Endothelial cell of umbilical vein (primary cell): ENCODE data around the gene LRRC10B.

Source experiments
- EZH2 ChIP-seq: IDR thresholded peaks from 2 replicates; pipeline ENCODE4 v1.6.1; 2012; ENCODE audit warnings: borderline replicate concordance, low read depth, mild to moderate bottlenecking, moderate library complexity, low read length, inconsistent platforms; ENCODE audit not compliant: severe bottlenecking
- POLR2A ChIP-seq: IDR thresholded peaks from 2 replicates; pipeline ENCODE4 v1.6.1; 2012; ENCODE audit warnings: low read depth, mild to moderate bottlenecking, control low read depth, low read length
- POLR2AphosphoS5 ChIP-seq: IDR thresholded peaks from 2 replicates; pipeline ENCODE4 v1.6.1; 2012; ENCODE audit warnings: low read depth, mild to moderate bottlenecking, control low read depth, low read length, moderate library complexity; ENCODE audit not compliant: insufficient read depth
- TF ChIP-seq, protein P1 (sequence below), 2 donors: IDR thresholded peaks; 1 replicate in 1 of 2; 2 replicates in 1 of 2; pipeline ENCODE4 v1.5.1; 2011; ENCODE audit warnings: low read length in 2 of 2, mild to moderate bottlenecking in 2 of 2, moderate library complexity in 2 of 2, control low read depth in 1 of 2, inconsistent platforms in 1 of 2, low read depth in 1 of 2; ENCODE audit not compliant: insufficient read depth in 1 of 2; ENCODE audit errors: extremely low read depth in 1 of 2
- TF ChIP-seq, protein P2 (sequence below): IDR thresholded peaks from 2 replicates; pipeline ENCODE4 v1.6.1; 2011; ENCODE audit not compliant: insufficient read depth, insufficient read length

DNA sequence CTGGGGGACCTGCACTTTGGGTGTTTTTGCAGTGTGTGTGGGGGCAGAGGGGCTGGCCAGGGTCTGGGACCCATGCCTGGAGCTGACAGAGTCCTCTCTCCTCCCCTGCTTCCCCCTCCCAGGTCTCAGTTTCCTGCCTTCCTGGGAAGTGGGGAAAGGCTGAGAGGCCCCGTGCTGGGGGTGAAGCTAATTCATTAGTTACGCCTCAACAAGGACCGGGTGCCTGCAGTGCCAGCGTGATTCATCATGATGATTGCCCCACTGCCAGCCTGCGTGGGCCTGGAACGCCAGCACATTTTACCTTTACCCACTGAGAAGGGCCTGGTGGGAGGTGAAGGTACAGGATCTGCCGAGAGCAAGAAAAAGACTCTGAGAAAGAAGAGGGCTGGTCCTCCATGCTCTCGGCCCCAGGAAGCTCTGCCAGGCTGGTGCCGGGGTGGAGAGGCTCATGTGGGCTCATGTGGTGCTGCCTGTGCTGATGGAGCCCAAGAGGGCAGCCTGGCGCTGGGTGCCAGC lies 2.9 kb upstream of the LRRC10B start:
- TF ChIP-seq EZH2 (no peak), POLR2A (no peak), POLR2AphosphoS5 (no peak)
- TF ChIP-seq, protein P1, sequence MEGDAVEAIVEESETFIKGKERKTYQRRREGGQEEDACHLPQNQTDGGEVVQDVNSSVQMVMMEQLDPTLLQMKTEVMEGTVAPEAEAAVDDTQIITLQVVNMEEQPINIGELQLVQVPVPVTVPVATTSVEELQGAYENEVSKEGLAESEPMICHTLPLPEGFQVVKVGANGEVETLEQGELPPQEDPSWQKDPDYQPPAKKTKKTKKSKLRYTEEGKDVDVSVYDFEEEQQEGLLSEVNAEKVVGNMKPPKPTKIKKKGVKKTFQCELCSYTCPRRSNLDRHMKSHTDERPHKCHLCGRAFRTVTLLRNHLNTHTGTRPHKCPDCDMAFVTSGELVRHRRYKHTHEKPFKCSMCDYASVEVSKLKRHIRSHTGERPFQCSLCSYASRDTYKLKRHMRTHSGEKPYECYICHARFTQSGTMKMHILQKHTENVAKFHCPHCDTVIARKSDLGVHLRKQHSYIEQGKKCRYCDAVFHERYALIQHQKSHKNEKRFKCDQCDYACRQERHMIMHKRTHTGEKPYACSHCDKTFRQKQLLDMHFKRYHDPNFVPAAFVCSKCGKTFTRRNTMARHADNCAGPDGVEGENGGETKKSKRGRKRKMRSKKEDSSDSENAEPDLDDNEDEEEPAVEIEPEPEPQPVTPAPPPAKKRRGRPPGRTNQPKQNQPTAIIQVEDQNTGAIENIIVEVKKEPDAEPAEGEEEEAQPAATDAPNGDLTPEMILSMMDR (IDR thresholded peaks at IDR 0.05; ENCODE audit: extremely low read depth in 1 of 2, insufficient read depth in 1 of 2, low read depth in 1 of 2, low read length in 2 of 2), result no peak
- TF ChIP-seq, protein P2, sequence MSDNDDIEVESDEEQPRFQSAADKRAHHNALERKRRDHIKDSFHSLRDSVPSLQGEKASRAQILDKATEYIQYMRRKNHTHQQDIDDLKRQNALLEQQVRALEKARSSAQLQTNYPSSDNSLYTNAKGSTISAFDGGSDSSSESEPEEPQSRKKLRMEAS, result no peak
